Measurements from ENCODE around the gene CLEC3B. TPM values are rescaled to one million over a fixed set of nuclear protein-coding genes. Genes with fewer than 3 reads are reported as not detected.

Gene CLEC3B
- total RNA-seq, 2 experiments from 2014 or later: not detected

DNA sequence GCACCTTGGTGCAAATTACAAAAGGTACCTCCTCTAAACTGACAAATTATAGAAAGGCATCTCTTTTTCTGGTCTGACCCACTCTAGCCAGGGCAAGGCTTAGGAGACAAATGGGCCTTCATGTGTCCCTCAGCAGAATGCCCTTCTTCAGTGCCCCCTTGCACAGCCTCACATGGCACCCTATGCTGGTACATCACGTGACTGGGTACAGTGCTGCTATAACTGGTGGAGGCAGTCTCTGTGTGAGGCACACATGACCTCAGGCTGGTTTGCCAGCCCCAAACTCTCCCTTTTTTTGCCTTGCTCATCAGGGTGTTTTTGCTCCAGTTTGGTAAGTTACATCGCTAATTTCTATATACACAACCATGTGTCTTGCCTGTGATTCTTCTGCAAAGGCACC, 3.1 kb downstream of the CLEC3B start:
- H3K4me3 Mint-ChIP-seq: no peak overlapping the region
- CTCF ChIA-PET: no interaction called here

DNA sequence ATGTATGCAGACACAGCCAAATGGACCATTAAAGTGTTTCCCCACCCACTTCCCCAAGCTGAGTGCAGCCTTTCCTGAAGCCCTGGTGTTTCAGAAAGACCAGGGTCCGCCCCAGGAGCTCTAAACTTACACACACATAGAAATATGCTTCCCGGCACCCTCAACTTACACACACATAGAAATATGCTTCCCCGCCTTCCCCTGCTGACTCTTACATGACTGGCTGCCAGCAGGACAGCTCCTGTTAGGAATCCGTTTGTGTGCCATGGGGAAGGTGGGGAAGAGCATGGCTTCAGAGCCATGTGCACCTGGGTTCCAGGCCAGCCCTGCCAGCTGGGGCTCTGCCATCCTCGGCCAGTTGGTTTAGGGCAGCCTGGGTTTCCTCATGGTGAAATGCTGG, 3.6 kb downstream of the CLEC3B start:
- no peak for ATAC-seq
- Mint-ChIP-seq H3K27ac (no peak overlapping the region), H3K9me3 (ENCODE audit: low read depth) (no peaks in the 10 kb centered on the region), H3K4me1 (peaks cover 11% of the 10 kb centered on the region), H3K4me3 (no peak overlapping the region), H3K36me3 (no peaks in the 10 kb centered on the region), H3K27me3 (peaks cover 30% of the 10 kb centered on the region)
- DNase-seq: no peak
- CTCF ChIA-PET: interaction anchor here (1.1 kb wide), 1 partner anchor 12 kb away, joined by 3 read pairs; no protein-coding TSS in a partner anchor

More for the DNA sequence above, 3.1 kb downstream of the CLEC3B start:
- Mint-ChIP-seq H3K4me1 (peaks cover 6% of the 10 kb centered on the region), H3K27ac (no peak overlapping the region), H3K27me3 (peaks cover 29% of the 10 kb centered on the region), H3K9me3 (ENCODE audit: low read depth) (no peaks in the 10 kb centered on the region), H3K36me3 (no peaks in the 10 kb centered on the region)
- DNase-seq (no peak), ATAC-seq (no peak)

DNA sequence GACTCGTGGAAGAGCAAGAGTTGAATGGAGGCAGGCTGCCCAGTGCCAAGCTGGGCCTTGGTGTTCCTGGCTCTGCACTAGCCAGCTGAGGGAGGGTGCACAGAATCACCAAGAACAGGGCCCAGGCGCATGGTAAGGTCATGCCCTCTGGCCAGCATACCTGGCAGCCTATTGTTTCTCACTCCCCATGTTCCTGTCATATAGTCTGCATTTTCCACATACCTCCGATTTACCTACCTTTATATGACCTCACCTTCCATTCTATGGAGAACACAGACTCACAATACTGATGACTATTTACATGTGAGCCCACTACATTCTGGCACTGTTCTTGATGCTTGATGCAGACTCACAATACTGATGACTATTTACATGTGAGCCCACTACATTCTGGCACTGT, 5.4 kb downstream of the CLEC3B start:
- DNase-seq (no peak), ATAC-seq (no peak)
- Mint-ChIP-seq H3K4me1 (peaks cover 25% of the 10 kb centered on the region), H3K4me3 (no peak overlapping the region), H3K36me3 (no peaks in the 10 kb centered on the region), H3K9me3 (ENCODE audit: low read depth) (no peaks in the 10 kb centered on the region), H3K27me3 (peaks cover 36% of the 10 kb centered on the region), H3K27ac (no peak overlapping the region)
- CTCF ChIA-PET: no interaction called here

DNA sequence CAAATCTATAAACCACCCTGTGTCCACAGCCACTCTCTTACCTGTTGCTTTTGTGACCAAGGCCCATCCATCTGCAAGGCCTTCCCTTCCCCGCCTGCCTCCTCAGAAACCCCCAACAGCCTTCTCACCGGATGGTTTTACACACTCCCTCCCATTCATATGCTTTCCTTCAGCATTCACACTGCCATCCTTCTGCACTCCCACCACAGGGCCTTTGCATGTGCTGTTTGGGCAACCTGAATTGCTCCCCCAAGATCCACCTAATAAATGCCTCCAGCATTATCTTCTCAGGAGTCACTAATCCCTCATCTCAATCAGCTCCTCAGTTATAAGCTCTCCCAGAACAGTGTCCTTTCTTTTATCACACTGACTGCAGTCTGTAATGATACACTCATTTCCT, 6.0 kb downstream of the CLEC3B start:
- Mint-ChIP-seq H3K27me3 (peaks cover 32% of the 10 kb centered on the region), H3K4me1 (peaks cover 25% of the 10 kb centered on the region), H3K4me3 (no peak overlapping the region), H3K27ac (no peak overlapping the region), H3K9me3 (ENCODE audit: low read depth) (no peaks in the 10 kb centered on the region), H3K36me3 (no peaks in the 10 kb centered on the region)
- ATAC-seq: no peak
- DNase-seq: no peak
- CTCF ChIA-PET: interaction anchor here (1.0 to 1.6 kb wide), 2 partner anchors 8 to 178 kb away, joined by 3 to 5 read pairs; no protein-coding TSS in a partner anchor

DNA sequence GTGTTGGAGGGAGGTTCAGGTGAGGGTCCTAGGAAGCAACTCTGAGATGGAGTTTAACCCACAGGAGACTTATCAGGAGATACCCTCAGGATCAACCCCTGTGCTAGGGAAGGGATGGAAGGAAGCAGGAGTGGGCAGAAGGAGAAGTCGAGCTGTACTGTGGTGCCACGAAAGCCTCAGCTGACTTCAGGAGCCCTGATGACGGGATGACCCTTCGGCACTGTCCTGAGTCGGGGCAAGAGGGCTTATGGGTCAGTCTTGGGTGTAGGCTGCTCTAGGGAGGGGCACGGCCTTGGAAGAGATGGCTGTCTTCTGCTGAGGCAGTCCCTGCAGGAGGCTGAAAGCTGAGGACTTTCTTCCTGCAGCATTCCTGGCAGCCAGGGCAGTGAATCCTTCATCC, 7.7 kb downstream of the CLEC3B start:
- Mint-ChIP-seq H3K4me1 (peaks cover 25% of the 10 kb centered on the region), H3K9me3 (ENCODE audit: low read depth) (no peaks in the 10 kb centered on the region), H3K36me3 (no peaks in the 10 kb centered on the region), H3K27ac (no peak overlapping the region), H3K4me3 (no peak overlapping the region), H3K27me3 (peaks cover 32% of the 10 kb centered on the region)
- ATAC-seq (no peak), DNase-seq (no peak)
- CTCF ChIA-PET: interaction anchor here (1.3 to 11.1 kb wide), 3 partner anchors 19 to 174 kb away, joined by 3 to 296 read pairs (median 4); no protein-coding TSS in a partner anchor

DNA sequence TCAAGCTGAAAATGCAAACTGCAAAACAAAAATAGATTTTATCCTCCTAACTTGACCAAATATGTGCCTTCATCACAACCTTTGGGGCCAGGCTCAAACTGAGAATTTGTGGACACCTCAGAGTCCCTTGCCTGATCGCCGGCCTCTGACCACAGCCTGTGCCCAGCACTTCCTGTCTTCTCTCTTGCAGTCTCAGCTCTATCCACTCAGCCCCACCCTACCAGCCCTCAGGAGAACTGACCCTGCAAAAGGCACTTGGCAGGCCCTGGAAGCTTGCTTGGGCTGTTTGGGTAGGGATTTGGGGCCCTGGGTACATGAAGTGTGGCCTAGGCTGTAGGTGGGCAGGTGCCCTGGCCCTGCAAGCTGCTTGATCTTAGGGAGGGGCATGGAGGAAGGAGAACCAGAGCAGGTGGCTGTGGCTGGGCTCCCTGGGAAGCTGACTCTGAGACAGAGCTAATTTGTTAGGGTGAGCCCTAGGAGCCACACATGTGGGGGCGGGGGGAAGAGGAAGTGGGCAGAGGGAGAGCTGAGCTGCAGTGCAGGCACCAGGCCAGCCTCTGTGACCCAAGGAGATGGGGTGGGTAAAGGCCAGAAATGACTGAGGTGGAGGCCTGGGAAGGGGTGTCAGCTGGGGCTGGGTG, 8.6 kb downstream of the CLEC3B start:
- Mint-ChIP-seq H3K27me3 (peaks cover 32% of the 10 kb centered on the region), H3K4me3 (no peak overlapping the region), H3K4me1 (peaks cover 25% of the 10 kb centered on the region), H3K36me3 (no peaks in the 10 kb centered on the region), H3K9me3 (ENCODE audit: low read depth) (no peaks in the 10 kb centered on the region), H3K27ac (peak overlapping the region; percentile 62)
- CTCF ChIA-PET: interaction anchor here (1.1 to 11.1 kb wide), 7 partner anchors 17 to 625 kb away, joined by 3 to 296 read pairs (median 4); partner anchors contain the start of gene TMEM158
- peak; percentile 64 for ATAC-seq
- DNase-seq: peak; percentile 82

DNA sequence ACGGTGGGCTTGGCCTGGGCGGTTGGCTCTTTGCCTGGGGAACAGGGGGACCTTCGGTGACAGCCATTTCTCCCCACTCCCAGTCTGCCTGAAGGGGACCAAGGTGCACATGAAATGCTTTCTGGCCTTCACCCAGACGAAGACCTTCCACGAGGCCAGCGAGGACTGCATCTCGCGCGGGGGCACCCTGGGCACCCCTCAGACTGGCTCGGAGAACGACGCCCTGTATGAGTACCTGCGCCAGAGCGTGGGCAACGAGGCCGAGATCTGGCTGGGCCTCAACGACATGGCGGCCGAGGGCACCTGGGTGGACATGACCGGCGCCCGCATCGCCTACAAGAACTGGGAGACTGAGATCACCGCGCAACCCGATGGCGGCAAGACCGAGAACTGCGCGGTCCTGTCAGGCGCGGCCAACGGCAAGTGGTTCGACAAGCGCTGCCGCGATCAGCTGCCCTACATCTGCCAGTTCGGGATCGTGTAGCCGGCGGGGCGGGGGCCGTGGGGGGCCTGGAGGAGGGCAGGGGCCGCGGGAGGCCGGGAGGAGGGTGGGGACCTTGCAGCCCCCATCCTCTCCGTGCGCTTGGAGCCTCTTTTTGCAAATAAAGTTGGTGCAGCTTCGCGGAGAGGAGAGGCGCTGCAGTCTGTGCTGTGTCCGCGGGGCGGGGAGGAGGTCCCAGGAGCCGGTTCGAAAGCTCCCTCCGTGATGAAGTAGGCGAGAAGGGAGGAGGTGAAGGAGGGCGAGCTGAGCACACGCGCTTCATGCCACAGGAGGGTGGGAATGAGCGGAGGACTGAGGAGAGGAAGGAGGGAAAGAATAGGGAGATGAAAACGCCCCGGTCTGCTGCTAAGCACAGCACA, 9.6 kb downstream of the CLEC3B start:
- H3K27me3 Mint-ChIP-seq: peaks cover 32% of the 10 kb centered on the region
- ATAC-seq (no peak), DNase-seq (peak; percentile 48)
- H3K4me3 Mint-ChIP-seq: peak overlapping the region; percentile 54
- H3K4me1 Mint-ChIP-seq: peaks cover 28% of the 10 kb centered on the region
- CTCF ChIA-PET: interaction anchor here (1.1 to 11.1 kb wide), 21 partner anchors 8 to 893 kb away, joined by 3 to 296 read pairs (median 6); partner anchors contain the start of gene TMEM158
- no peaks in the 10 kb centered on the region for H3K9me3 Mint-ChIP-seq (ENCODE audit: low read depth)
- H3K36me3 Mint-ChIP-seq: no peaks in the 10 kb centered on the region
- no peak overlapping the region for H3K27ac Mint-ChIP-seq

DNA sequence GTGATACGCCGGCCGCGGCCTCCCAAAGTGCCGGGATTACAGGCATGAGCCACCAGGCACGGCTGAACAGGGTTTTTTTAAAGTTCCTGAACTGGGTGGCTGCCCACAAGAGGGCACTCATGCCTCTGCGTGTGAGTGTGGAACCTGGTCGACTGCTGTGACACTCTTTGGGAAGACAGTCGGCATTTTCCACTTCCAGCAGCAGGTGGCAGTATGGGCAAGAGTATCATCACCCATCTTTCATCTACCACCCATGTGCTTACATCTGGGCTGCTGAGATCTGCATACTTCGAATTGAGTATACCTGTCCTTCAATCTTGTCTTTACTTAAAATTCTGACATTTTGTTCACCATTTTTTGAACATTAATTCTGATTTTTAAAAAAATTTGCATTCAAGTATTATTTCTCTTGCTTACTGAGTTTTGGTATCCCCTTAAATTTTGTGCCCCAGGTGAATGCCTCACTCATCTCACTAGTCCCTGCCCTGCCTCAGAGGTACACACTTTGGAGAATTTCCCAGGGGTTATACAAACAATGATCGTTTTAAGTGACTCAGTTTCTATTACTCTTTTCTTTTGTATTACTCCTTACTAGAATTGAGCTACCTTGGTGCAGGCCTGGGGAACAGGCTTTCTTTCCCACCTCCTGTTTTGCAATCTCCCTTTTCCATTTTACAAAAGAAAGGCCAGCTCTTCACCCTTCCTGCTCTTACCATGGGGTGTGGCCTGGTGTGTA, 11.8 kb downstream of the CLEC3B start:
- peak; percentile 84 for ATAC-seq
- Mint-ChIP-seq H3K4me1 (peaks cover 48% of the 10 kb centered on the region), H3K4me3 (no peak overlapping the region), H3K27ac (no peak overlapping the region), H3K36me3 (no peaks in the 10 kb centered on the region), H3K9me3 (ENCODE audit: low read depth) (no peaks in the 10 kb centered on the region), H3K27me3 (peaks cover 28% of the 10 kb centered on the region)
- CTCF ChIA-PET: interaction anchor here (0.7 to 11.1 kb wide), 31 partner anchors 10 to 905 kb away, joined by 3 to 296 read pairs (median 4); partner anchors contain the start of genes CXCR6 and TMEM158
- DNase-seq: peak; percentile 95

DNA sequence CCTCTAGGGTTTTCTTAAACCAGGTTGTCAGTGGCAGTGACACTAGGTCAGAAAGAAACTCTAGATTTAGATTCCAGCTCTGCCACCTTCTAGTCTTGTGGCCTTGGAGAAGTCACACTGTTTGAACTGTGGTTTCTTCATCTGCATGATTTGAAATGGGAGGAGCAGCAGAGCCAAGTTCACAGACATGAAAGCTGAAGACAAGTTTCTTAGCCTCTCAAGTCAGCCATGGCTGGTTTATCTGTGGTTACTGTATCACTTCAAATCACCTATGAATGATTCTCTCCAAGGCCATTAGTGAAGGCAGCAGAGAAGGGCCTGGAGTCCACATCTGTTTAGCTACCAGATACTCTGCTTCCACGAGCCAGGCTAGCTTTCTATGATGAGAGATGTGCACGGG, 15.6 kb downstream of the CLEC3B start:
- no peak for ATAC-seq

DNA sequence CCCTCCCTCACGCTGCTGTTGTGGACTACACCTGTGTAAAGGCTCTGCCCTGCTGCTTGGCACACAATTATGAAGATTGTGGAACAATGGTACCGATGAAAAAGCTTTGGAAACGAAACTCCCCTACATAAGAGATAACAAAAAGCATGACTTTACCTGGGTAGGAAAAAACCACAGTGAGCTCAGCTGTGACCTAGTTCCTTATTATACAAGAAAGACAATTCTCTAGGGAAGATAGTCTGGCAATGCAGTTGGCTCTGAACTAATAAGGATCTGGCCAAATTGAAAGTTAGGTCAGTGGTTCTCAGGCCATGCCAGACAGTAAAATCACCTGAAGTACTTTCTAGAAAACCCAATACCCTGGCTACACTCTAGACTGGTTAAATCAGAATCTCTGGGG, 16.1 kb downstream of the CLEC3B start:
- DNase-seq (no peak), ATAC-seq (no peak)
- H3K27ac Mint-ChIP-seq: peak overlapping the region; percentile 6
- CTCF ChIA-PET: interaction anchor here (0.8 to 11.1 kb wide), 19 partner anchors 12 to 649 kb away, joined by 3 to 296 read pairs (median 5); partner anchors contain the start of gene TMEM158
- H3K4me3 Mint-ChIP-seq: no peak overlapping the region
- no peaks in the 10 kb centered on the region for H3K36me3 Mint-ChIP-seq
- H3K4me1 Mint-ChIP-seq: peaks cover 22% of the 10 kb centered on the region
- H3K9me3 Mint-ChIP-seq (ENCODE audit: low read depth): no peaks in the 10 kb centered on the region
- H3K27me3 Mint-ChIP-seq: peaks cover 19% of the 10 kb centered on the region

More for the DNA sequence above, 15.6 kb downstream of the CLEC3B start:
- Mint-ChIP-seq H3K27me3 (peaks cover 17% of the 10 kb centered on the region), H3K27ac (peak overlapping the region; percentile 45), H3K9me3 (ENCODE audit: low read depth) (no peaks in the 10 kb centered on the region), H3K4me1 (peaks cover 22% of the 10 kb centered on the region), H3K4me3 (no peak overlapping the region), H3K36me3 (no peaks in the 10 kb centered on the region)
- DNase-seq: no peak
- CTCF ChIA-PET: interaction anchor here (0.7 to 11.1 kb wide), 34 partner anchors 7 to 619 kb away, joined by 3 to 296 read pairs (median 6); partner anchors contain the start of genes EXOSC7, TMEM158 and ZDHHC3

DNA sequence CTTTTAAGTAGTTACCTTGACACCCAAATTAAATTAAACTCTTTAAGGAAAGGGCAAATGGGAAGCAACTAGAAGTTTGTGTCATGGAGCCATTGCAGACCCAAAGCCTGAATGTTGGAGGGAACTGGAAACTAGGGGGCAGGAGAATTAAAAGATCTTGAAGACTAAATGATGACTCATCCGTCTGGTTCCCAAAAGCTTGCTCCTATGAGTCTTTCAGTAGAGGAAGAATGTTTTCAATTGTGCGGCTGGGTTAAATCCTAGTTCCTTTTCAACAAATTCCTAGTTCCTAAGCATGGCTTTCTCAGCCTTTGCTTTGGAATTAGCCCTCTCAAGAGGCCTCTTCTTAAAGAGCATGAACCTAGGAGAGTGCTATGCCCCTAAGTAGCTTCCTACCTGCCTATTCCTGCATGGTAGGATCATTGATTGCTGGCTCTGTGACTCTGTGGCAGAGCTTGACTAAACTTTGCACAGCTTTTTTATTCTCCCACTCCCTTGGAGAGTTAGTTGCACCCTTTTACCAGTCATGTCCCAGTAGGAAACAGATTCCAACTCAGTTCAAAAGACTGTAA, 17.7 kb downstream of the CLEC3B start:
- Mint-ChIP-seq H3K4me3 (no peak overlapping the region), H3K27ac (no peak overlapping the region), H3K9me3 (ENCODE audit: low read depth) (no peaks in the 10 kb centered on the region)

DNA sequence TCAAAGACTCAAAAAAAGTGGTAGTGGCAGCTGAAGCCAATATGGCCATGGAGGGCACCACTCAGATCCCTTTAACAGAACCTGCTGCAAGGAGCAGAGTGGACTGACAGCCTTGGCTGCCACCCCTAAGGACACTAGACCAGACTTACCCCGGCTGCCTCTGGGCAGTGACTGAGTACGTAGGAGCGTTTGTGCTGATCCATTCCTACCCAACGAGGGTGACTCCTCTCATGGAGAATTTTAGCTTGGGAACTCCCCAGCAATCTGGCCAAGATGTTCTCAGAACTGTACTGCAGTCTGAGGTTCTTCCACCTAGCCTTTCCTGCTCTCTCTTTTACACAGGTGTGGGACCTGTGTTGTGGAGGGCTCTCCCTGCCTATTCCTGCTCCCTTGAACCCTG, 22.1 kb downstream of the CLEC3B start:
- H3K27me3 Mint-ChIP-seq: peaks cover 49% of the 10 kb centered on the region
- CTCF ChIA-PET: interaction anchor here (0.8 to 1.4 kb wide), 5 partner anchors 7 to 452 kb away, joined by 3 to 6 read pairs (median 4); no protein-coding TSS in a partner anchor
- DNase-seq (no peak), ATAC-seq (no peak)
- H3K4me3 Mint-ChIP-seq: no peak overlapping the region
- no peaks in the 10 kb centered on the region for H3K9me3 Mint-ChIP-seq (ENCODE audit: low read depth)
- no peaks in the 10 kb centered on the region for H3K36me3 Mint-ChIP-seq
- no peak overlapping the region for H3K27ac Mint-ChIP-seq
- no peaks in the 10 kb centered on the region for H3K4me1 Mint-ChIP-seq

More for the DNA sequence above, 17.7 kb downstream of the CLEC3B start:
- CTCF ChIA-PET: interaction anchor here (1.0 to 11.1 kb wide), 4 partner anchors 11 to 616 kb away, joined by 3 to 296 read pairs (median 37); no protein-coding TSS in a partner anchor
- Mint-ChIP-seq H3K27me3 (peaks cover 30% of the 10 kb centered on the region), H3K4me1 (peaks cover 22% of the 10 kb centered on the region), H3K36me3 (no peaks in the 10 kb centered on the region)
- DNase-seq: no peak
- ATAC-seq: no peak

Measured in activated CD8-positive, alpha-beta memory T cell treated with anti-CD3 and anti-CD28 coated beads, Interleukin-2, amount 10 ng/mL, durations not matched to agents 7 days and 5 days (primary cell).